Posterior cingulate gyrus (tissue), 11 donors: ENCODE results near the gene DPH1.

Source experiments
- DNase-seq, 10 donors: peaks; one replicate each; pipeline versions ENCODE4 v3.0.0 to v3.0.0-alpha.2; 2020 to 2021; ENCODE audit warnings: mixed read lengths in 3 of 10
- intact Hi-C: fragments of 100-400 bp; cut with DNase I; formaldehyde crosslinking; loops from one replicate; pipeline ENCODE4 v1.15.1; 2023

DPH1 gene

GRCh38 chr17:2074919-2075318 is 45.0 kb downstream of the DPH1 start:
- intact Hi-C loops: no loop called here

GRCh38 chr17:2075336-2076086 is 45.6 kb downstream of the DPH1 start:
- intact Hi-C loops: no loop called here
- peak in 2 of 10 donors; percentile 55 to 63 for DNase-seq

More at GRCh38 chr17:2074919-2075318, 45.0 kb downstream of the DPH1 start:
- DNase-seq: peak in 2 of 10 donors; percentile 32 to 69

GRCh38 chr17:2076087-2076984 is 46.4 kb downstream of the DPH1 start:
- intact Hi-C loops: no loop called here
- DNase-seq: peak in 2 of 10 donors; percentile 49 to 67

GRCh38 chr17:2077040-2077439 is 47.1 kb downstream of the DPH1 start:
- no peak for DNase-seq
- intact Hi-C loops: no loop called here

DNA sequence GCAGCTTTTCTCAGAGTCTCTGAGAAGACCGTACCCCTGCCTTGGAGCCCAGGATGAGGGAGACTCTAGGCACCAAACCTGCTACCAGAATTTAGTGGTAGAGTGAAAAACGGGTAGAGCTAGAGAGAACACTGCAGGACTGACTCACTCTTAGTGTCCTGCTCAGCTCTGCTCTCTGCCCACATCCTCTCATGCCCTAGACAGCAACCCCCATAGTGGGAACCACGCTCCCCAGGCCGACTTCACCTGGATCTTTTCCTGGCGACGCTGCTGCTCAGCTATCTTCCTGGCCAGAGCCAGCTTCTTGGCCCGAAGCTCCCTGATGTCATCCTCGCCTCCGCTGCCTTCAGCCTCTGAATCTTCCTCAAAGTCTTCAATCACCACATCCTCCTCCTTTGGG is 51.6 kb downstream of the DPH1 start:
- intact Hi-C loops: no loop called here
- DNase-seq: peak in 2 of 10 donors; percentile 44 to 76

GRCh38 chr17:2082003-2082781 is 52.2 kb downstream of the DPH1 start:
- peak in 2 of 10 donors; percentile 43 to 45 for DNase-seq
- intact Hi-C loops: no loop called here

DNA sequence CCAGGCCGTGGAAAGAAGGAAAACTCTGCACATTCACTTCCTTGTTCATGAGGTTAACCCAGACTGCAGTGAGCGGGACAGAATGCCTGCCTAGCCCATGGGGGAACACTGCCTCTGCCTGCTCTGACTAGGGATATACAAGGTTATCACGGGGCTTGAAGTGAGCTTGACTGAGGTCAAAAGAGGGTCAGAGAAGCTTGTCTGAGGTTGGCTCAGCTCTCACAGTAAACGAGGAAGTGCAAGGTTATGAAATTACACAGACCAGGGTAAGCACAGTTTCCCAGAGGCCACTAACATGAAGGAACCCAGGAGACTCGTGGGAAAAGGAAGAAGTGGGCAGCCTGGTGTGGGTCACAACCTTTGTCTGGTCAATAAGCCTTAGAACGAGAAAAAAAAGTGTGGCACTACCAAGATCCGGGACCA is 53.7 kb downstream of the DPH1 start:
- intact Hi-C loops: no loop called here
- DNase-seq: peak in 2 of 10 donors; percentile 53 to 76

DNA sequence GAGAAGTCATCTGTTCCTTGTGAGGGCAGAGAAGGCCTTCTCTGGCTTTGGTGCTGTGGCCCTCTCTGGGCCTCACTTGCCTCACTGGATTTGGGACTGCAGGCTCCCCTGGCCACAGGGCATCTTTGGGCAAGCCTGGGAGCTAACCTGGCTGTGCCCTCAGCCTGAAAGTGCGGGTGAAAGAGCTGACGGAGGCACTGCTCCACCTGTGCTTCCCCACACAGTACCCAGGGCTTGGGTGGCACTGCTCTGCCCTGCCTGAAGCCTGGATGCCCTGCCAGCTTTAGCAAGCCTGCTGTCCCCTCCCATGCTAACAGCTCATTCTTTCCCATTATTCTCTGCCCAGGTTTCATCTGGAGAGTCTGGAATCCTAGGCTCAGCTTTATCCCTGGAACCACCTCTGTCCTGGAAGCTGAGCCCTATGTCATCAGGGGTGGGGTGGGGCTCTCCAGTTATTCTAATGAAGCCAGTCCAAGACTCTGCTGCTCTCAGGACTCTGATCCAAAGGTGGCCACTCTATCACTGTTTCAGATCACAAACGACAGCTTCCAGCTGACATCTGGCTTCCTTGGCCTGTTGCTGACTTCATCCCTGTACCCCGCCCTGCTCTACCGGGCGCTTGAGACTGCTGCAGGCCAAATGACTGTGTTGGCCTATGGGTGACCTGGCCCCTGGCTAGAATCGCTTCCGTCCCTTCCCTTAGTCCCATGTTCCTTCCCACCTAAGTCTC is 54.2 kb downstream of the DPH1 start:
- peak in 2 of 10 donors; percentile 14 to 66 for DNase-seq
- intact Hi-C loops: no loop called here

- peak in 1 of 10 donors; percentile 20 for DNase-seq
- intact Hi-C loops: no loop called here
Measured at GRCh38 chr17:2084766-2085647, 55.1 kb downstream of the DPH1 start.

DNA sequence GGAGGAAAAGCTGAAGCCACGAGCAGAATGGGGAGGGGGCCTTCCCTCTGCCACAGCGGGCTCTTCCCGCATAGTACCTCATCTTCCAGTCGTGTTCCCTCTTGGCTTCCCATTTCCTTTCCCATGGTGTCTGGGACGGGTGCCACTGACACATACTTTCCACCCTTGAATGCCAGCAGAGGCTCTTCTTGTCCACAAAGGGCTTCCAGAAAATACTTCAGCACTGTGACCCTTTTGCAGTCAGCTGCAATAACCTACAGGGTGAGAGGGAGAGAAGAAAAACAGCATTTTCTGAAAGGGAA is 55.6 kb downstream of the DPH1 start:
- peak in 1 of 10 donors; percentile 17 for DNase-seq
- intact Hi-C loops: no loop called here

GRCh38 chr17:2086306-2086705 is 56.4 kb downstream of the DPH1 start:
- DNase-seq: peak in 1 of 10 donors; percentile 17

GRCh38 chr17:2087597-2088211 is 57.8 kb downstream of the DPH1 start:
- intact Hi-C loops: no loop called here
- peak in 1 of 10 donors; percentile 67 for DNase-seq

More at GRCh38 chr17:2086306-2086705, 56.4 kb downstream of the DPH1 start:
- intact Hi-C loops: no loop called here

- intact Hi-C loops: no loop called here
- no peak for DNase-seq
Measured at GRCh38 chr17:2089021-2089422, 59.1 kb downstream of the DPH1 start.

DNA sequence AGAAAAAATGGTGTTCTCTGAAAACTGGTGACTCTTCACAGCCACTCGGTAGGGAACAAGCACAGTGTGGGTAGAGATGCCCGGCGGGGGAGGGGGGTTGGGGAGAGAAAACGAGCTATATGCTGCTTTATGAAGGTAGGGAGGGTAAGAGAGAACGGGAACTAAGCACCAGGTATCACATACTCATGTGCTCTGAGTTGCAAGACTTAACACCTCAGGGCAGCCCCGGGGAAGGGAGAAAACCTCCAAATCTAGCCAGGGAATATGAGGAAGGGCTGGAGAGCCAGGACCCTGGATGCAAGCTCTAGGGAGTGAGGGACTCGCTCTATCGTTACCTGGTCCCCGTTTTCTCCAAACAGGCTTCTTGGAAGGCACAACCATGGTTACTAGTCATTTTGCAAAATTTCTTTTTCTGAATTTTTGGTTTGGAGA is 60.3 kb downstream of the DPH1 start:
- no peak for DNase-seq
- intact Hi-C loops: no loop called here

GRCh38 chr17:2090804-2091534 is 61.0 kb downstream of the DPH1 start:
- DNase-seq: peak in 2 of 10 donors; percentile 32 to 42
- intact Hi-C loops: no loop called here

DNA sequence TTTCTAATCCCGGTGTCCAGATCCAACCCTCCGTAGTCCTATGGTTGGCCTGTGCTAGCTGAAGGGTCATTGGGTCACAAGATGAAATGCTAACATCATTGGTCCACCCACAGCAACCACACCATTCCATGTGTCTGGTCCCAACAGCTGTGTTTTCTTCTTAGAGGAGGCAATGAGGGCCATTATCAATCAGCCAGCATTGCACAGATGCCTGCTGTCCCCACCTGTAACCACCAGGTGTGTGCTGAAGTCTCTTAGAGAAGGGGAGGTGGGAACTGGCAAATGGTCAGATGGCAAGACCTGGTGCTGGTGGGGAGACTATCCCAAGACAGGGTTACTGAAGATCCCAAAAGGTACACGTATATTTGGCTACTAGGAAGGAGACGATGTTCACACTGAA is 62.3 kb downstream of the DPH1 start:
- intact Hi-C loops: no loop called here
- no peak for DNase-seq

DNA sequence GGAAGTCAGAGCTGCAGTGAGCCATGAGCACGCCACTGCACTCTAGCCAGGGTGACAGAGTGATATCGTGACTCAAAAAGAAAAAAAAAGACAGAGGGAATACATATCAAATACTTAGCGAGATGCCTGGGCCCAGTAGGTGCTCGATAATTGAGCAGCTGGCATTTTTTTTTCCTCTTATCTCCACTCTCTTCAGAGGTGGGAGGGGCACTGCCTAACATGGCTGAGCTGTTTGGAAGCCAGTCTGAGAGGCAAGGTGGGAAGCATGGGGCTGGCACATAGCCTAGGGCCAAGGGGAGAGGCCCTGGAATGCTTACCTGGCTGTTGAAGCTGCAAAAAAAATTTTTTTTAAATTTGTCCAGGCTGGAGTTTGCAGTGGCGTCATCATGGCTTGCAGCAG is 63.4 kb downstream of the DPH1 start:
- intact Hi-C loops: no loop called here
- peak in 1 of 10 donors; percentile 43 for DNase-seq
